Panc1 (cell line): ENCODE data around the gene PDLIM4.

Experiments
- POLR2AphosphoS5 ChIP-seq: IDR thresholded peaks from 2 replicates; pipeline ENCODE4 v1.6.1; 2012; ENCODE audit warnings: mild to moderate bottlenecking, low read depth, low read length, moderate library complexity
- SIN3A ChIP-seq: IDR thresholded peaks from 2 replicates; pipeline ENCODE4 v1.6.1; 2012; ENCODE audit warnings: low read depth, mild to moderate bottlenecking, low read length, moderate library complexity, borderline replicate concordance; ENCODE audit not compliant: insufficient read depth
- TF ChIP-seq, protein P1 (sequence below): fragments of 450-650 bp; IDR thresholded peaks from 2 replicates; pipeline ENCODE4 v1.5.1; 2017; ENCODE audit warnings: mild to moderate bottlenecking
- TF ChIP-seq, protein P2 (sequence below), 2 experiments: IDR thresholded peaks; 2 replicates each; pipeline ENCODE4 v1.6.1; 2011 to 2012; ENCODE audit warnings: low read depth in 2 of 2, control low read depth in 1 of 2, low read length in 1 of 2, mild to moderate bottlenecking in 1 of 2, moderate library complexity in 1 of 2; ENCODE audit not compliant: insufficient read depth in 1 of 2

DNA sequence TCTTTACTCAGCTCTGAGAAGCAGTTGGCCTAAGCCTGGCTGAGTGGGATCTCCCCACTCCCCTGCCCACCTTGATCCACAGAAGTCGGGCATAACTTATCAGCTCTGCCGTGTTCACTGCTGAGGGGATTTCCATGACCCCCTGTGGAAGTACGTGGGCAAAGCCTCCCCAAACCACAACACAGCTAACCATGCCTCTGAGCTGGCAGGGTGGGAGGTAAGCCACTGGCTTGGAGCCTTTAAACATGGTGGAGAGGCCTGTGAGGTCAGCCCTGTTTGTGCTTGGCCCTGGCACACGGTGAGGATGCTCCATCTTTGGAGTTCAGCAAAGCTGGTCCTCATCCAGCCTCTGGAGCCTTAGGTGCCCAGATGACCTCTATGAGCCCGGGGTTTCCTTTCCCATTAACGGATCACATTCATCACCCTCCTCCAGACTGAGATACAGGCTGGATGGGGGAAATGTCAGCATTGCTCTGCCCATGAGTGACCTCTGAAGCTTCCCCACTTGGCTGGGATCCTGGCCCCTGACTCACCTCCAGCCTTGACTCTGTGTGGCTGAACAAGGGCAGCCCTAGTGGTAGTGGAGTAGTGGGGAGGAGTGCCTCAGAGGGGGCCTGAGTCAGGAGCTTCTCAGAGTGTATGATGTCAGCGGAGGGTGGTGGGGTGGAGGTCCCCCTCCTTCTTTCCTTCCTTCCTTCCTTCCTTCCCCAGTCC is 6.2 kb downstream of the PDLIM4 start:
- TF ChIP-seq, protein P1, sequence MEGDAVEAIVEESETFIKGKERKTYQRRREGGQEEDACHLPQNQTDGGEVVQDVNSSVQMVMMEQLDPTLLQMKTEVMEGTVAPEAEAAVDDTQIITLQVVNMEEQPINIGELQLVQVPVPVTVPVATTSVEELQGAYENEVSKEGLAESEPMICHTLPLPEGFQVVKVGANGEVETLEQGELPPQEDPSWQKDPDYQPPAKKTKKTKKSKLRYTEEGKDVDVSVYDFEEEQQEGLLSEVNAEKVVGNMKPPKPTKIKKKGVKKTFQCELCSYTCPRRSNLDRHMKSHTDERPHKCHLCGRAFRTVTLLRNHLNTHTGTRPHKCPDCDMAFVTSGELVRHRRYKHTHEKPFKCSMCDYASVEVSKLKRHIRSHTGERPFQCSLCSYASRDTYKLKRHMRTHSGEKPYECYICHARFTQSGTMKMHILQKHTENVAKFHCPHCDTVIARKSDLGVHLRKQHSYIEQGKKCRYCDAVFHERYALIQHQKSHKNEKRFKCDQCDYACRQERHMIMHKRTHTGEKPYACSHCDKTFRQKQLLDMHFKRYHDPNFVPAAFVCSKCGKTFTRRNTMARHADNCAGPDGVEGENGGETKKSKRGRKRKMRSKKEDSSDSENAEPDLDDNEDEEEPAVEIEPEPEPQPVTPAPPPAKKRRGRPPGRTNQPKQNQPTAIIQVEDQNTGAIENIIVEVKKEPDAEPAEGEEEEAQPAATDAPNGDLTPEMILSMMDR: no peak
- TF ChIP-seq, protein P2, sequence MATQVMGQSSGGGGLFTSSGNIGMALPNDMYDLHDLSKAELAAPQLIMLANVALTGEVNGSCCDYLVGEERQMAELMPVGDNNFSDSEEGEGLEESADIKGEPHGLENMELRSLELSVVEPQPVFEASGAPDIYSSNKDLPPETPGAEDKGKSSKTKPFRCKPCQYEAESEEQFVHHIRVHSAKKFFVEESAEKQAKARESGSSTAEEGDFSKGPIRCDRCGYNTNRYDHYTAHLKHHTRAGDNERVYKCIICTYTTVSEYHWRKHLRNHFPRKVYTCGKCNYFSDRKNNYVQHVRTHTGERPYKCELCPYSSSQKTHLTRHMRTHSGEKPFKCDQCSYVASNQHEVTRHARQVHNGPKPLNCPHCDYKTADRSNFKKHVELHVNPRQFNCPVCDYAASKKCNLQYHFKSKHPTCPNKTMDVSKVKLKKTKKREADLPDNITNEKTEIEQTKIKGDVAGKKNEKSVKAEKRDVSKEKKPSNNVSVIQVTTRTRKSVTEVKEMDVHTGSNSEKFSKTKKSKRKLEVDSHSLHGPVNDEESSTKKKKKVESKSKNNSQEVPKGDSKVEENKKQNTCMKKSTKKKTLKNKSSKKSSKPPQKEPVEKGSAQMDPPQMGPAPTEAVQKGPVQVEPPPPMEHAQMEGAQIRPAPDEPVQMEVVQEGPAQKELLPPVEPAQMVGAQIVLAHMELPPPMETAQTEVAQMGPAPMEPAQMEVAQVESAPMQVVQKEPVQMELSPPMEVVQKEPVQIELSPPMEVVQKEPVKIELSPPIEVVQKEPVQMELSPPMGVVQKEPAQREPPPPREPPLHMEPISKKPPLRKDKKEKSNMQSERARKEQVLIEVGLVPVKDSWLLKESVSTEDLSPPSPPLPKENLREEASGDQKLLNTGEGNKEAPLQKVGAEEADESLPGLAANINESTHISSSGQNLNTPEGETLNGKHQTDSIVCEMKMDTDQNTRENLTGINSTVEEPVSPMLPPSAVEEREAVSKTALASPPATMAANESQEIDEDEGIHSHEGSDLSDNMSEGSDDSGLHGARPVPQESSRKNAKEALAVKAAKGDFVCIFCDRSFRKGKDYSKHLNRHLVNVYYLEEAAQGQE (IDR thresholded peaks at IDR 0.05; ENCODE audit: insufficient read depth in 1 of 2, low read depth in 2 of 2, low read length in 1 of 2): no peak
- no peak for TF ChIP-seq POLR2AphosphoS5
- TF ChIP-seq SIN3A: no peak
